HG02588 (cell line): Measurements from ENCODE around the gene NT5DC1.
"Not testable (repeated sequence)": the region's sequence is repeated elsewhere in the genome, so short reads cannot be mapped to it uniquely, and the experiment has no call there.

Experiments used
- ATAC-seq: cut with Tn5 transposase; IDR thresholded peaks from one replicate; pipeline ENCODE4 v1.9.1; 2021; ENCODE audit warnings: mild to moderate bottlenecking, moderate library complexity; ENCODE audit not compliant: unreplicated experiment

NT5DC1 gene

GRCh38 chr6:116088946-116089345, 11.7 kb upstream of the NT5DC1 start:
- no peak for ATAC-seq

GRCh38 chr6:116090251-116090650, 10.4 kb upstream of the NT5DC1 start:
- ATAC-seq: peak; percentile 47

GRCh38 chr6:116094041-116094440, 6.6 kb upstream of the NT5DC1 start:
- no peak for ATAC-seq

- not testable (repeated sequence) for ATAC-seq
These were observed 4.4 kb upstream of the NT5DC1 start for GRCh38 chr6:116096048-116096759.

GRCh38 chr6:116096979-116097816, 3.5 kb upstream of the NT5DC1 start:
- ATAC-seq: no peak

- no peak for ATAC-seq
These were observed 1.6 kb upstream of the NT5DC1 start for GRCh38 chr6:116099036-116099435.

GRCh38 chr6:116101302-116101718, 657 bp downstream of the NT5DC1 start:
- no peak for ATAC-seq

GRCh38 chr6:116101790-116102189, 1.1 kb downstream of the NT5DC1 start:
- no peak for ATAC-seq

- no peak for ATAC-seq
These were observed 2.2 kb downstream of the NT5DC1 start for GRCh38 chr6:116102873-116103272.

GRCh38 chr6:116104636-116105035, 4.0 kb downstream of the NT5DC1 start:
- ATAC-seq: no peak

- no peak for ATAC-seq
These were observed 4.6 kb downstream of the NT5DC1 start for GRCh38 chr6:116105247-116105646.

GRCh38 chr6:116106146-116106545, 5.5 kb downstream of the NT5DC1 start:
- ATAC-seq: no peak

GRCh38 chr6:116108836-116109235, 8.2 kb downstream of the NT5DC1 start:
- ATAC-seq: no peak

GRCh38 chr6:116111552-116112528, 11.2 kb downstream of the NT5DC1 start:
- ATAC-seq: peak; percentile 81

GRCh38 chr6:116113386-116113785, 12.7 kb downstream of the NT5DC1 start:
- ATAC-seq: no peak

GRCh38 chr6:116115781-116116180, 15.1 kb downstream of the NT5DC1 start:
- ATAC-seq: no peak

- ATAC-seq: no peak
These were observed 18.0 kb downstream of the NT5DC1 start for GRCh38 chr6:116118608-116119007.

GRCh38 chr6:116120430-116120829, 19.8 kb downstream of the NT5DC1 start:
- no peak for ATAC-seq

GRCh38 chr6:116126032-116126431, 25.4 kb downstream of the NT5DC1 start, which contains the start of gene COL10A1:
Gene COL10A1, minus strand, starts transcription at chr6:116126132. Its CDS starts 640 bp downstream, at chr6:116125492.
- no peak for ATAC-seq

- ATAC-seq: no peak
These were observed 27.3 kb downstream of the NT5DC1 start for GRCh38 chr6:116127771-116128493.
